PC-9 (cell line): ENCODE results near the gene HDAC2. TPM values are rescaled to one million over a fixed set of nuclear protein-coding genes. Genes with fewer than 3 reads are reported as not detected.

Experiments used
- BruUV-seq: library from RNA; stranded (reverse); fragments of 400-500 nt; replicated peaks from 2 replicates; lab custom pipeline; 2021; lab: Mats Ljungman, UMichigan
- CTCF ChIA-PET: fragments of 300-600 bp; sonication (Branson Sonifier 250); formaldehyde crosslinking; loops from one replicate; lab custom pipeline; 2022; ENCODE audit warnings: antibody characterized with exemption; lab: Charles Lee
- POLR2A ChIA-PET: fragments of 300-600 bp; sonication (Branson Sonifier 250); formaldehyde crosslinking; loops from one replicate; lab custom pipeline; 2022; ENCODE audit warnings: antibody characterized with exemption; ENCODE audit not compliant: unreplicated experiment; lab: Charles Lee
- DNase-seq, 2 experiments: peaks; one replicate each; pipeline versions ENCODE4 v3.0.0 to v3.0.0-alpha.2; 2015 to 2022; ENCODE audit warnings: mixed read lengths in 1 of 2
- H2AFZ ChIP-seq: fragments of 200-600 bp; sonication (generic); 2 replicates; pipeline ENCODE4 v1.8.1; 2017; ENCODE audit warnings: antibody characterized with exemption
- H3F3A ChIP-seq: fragments of 200-600 bp; sonication (generic); 2 replicates; pipeline ENCODE4 v1.8.1; 2017; ENCODE audit warnings: antibody characterized with exemption, mild to moderate bottlenecking, low read depth; ENCODE audit not compliant: insufficient read depth
- H3K27ac ChIP-seq: fragments of 200-600 bp; sonication (generic); 2 replicates; pipeline ENCODE4 v1.6.1; 2016; ENCODE audit warnings: mixed run types
- H3K27me3 ChIP-seq: fragments of 200-600 bp; sonication (generic); 2 replicates; pipeline ENCODE4 v1.6.1; 2016; ENCODE audit warnings: low read depth, mixed run types; ENCODE audit not compliant: insufficient read depth
- H3K36me3 ChIP-seq: fragments of 200-600 bp; sonication (generic); 2 replicates; pipeline ENCODE4 v1.6.1; 2016; ENCODE audit warnings: low read depth, mixed run types
- H3K4me1 ChIP-seq: fragments of 200-600 bp; sonication (generic); replicated peaks from 2 replicates; pipeline ENCODE4 v1.6.1; 2016; ENCODE audit warnings: mixed run types; ENCODE audit not compliant: insufficient read depth
- H3K4me2 ChIP-seq: fragments of 200-600 bp; sonication (generic); 2 replicates; pipeline ENCODE4 v1.6.1; 2017; ENCODE audit warnings: mixed run types
- H3K4me3 ChIP-seq: fragments of 200-600 bp; sonication (generic); 2 replicates; pipeline ENCODE4 v1.6.1; 2016; ENCODE audit warnings: mixed run types
- H3K79me2 ChIP-seq: fragments of 200-600 bp; sonication (generic); 2 replicates; pipeline ENCODE4 v1.6.1; 2017; ENCODE audit warnings: low read depth, mixed run types
- H3K9me2 ChIP-seq: fragments of 200-600 bp; sonication (generic); 2 replicates; pipeline ENCODE4 v1.8.1; 2017; ENCODE audit warnings: mild to moderate bottlenecking; ENCODE audit not compliant: insufficient read depth
- H3K9me3 ChIP-seq: fragments of 200-600 bp; sonication (generic); 2 replicates; pipeline ENCODE4 v1.8.1; 2016; ENCODE audit warnings: low read depth; ENCODE audit not compliant: insufficient read depth
- H4K20me1 ChIP-seq: fragments of 200-600 bp; sonication (generic); 2 replicates; pipeline ENCODE4 v1.8.1; 2017; ENCODE audit not compliant: insufficient read depth
- EZH2 ChIP-seq: fragments of 200-600 bp; sonication (generic); IDR thresholded peaks from 2 replicates; pipeline ENCODE4 v1.8.0; 2017; ENCODE audit warnings: antibody characterized with exemption, low read depth
- intact Hi-C: fragments of 100-400 bp; cut with micrococcal nuclease; formaldehyde crosslinking; loops from one replicate; pipeline ENCODE4 v1.10.0; 2022; ENCODE audit not compliant: unreplicated experiment
- total RNA-seq: library from RNA; stranded (reverse); gene quantifications from 2 replicates; pipeline ENCODE4 v1.2.3, GENCODE V29; 2021
- TF ChIP-seq, protein P1 (sequence below): fragments of 200-600 bp; sonication (generic); conservative IDR thresholded peaks from 2 replicates; pipeline ENCODE4 v1.6.1; 2017; ENCODE audit warnings: mixed run types, antibody characterized with exemption, mild to moderate bottlenecking, moderate library complexity

HDAC2 gene
- total RNA-seq, 1 experiment from 2014 or later, result 131 TPM

- POLR2A ChIA-PET, result no interaction called here
- no peak for DNase-seq
Observed at GRCh38 chr6:113893866-113894265, 77.1 kb downstream of the HDAC2 start.

GRCh38 chr6:113893451-113893850, 77.5 kb downstream of the HDAC2 start:
- Histone ChIP-seq H3K79me2 (no peaks in the 10 kb centered on the region), H3K27me3 (no peaks in the 10 kb centered on the region), H3K9me2 (no peaks in the 10 kb centered on the region), H3K4me3 (no peak overlapping the region), H3K4me2 (no peak overlapping the region), H3K9me3 (peaks cover 16% of the 10 kb centered on the region; the same call in 1 of the 2 replicates), H3K4me1 (peaks cover 5% of the 10 kb centered on the region), H3K36me3 (no peaks in the 10 kb centered on the region), H2AFZ (no peak overlapping the region), H3F3A (no peaks in the 10 kb centered on the region), H3K27ac (no peak overlapping the region), H4K20me1 (no peaks in the 10 kb centered on the region)
- intact Hi-C loops, result no loop called here
- CTCF ChIA-PET, result no interaction called here
- no peak for DNase-seq
- POLR2A ChIA-PET, result no interaction called here
- no peak for TF ChIP-seq EZH2
- TF ChIP-seq, protein P1, sequence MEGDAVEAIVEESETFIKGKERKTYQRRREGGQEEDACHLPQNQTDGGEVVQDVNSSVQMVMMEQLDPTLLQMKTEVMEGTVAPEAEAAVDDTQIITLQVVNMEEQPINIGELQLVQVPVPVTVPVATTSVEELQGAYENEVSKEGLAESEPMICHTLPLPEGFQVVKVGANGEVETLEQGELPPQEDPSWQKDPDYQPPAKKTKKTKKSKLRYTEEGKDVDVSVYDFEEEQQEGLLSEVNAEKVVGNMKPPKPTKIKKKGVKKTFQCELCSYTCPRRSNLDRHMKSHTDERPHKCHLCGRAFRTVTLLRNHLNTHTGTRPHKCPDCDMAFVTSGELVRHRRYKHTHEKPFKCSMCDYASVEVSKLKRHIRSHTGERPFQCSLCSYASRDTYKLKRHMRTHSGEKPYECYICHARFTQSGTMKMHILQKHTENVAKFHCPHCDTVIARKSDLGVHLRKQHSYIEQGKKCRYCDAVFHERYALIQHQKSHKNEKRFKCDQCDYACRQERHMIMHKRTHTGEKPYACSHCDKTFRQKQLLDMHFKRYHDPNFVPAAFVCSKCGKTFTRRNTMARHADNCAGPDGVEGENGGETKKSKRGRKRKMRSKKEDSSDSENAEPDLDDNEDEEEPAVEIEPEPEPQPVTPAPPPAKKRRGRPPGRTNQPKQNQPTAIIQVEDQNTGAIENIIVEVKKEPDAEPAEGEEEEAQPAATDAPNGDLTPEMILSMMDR, result no peak
- no TSS peak for BruUV-seq

More at GRCh38 chr6:113893866-113894265, 77.1 kb downstream of the HDAC2 start:
- BruUV-seq, result no TSS peak
- intact Hi-C loops, result no loop called here
- Histone ChIP-seq H3K4me2 (no peak overlapping the region), H3K9me2 (no peaks in the 10 kb centered on the region), H3K4me1 (peaks cover under 1% of the 10 kb centered on the region), H3K27me3 (no peaks in the 10 kb centered on the region), H3K79me2 (no peaks in the 10 kb centered on the region), H3K9me3 (peaks cover 16% of the 10 kb centered on the region; the same call in 1 of the 2 replicates), H3K36me3 (no peaks in the 10 kb centered on the region), H3K27ac (no peak overlapping the region), H4K20me1 (no peaks in the 10 kb centered on the region), H2AFZ (no peak overlapping the region), H3F3A (no peaks in the 10 kb centered on the region), H3K4me3 (no peak overlapping the region)
- CTCF ChIA-PET, result no interaction called here
- TF ChIP-seq, protein P1, result no peak
- no peak for TF ChIP-seq EZH2

- BruUV-seq, result no TSS peak
Observed at GRCh38 chr6:113888956-113889630, 81.9 kb downstream of the HDAC2 start.

More at GRCh38 chr6:113888956-113889630, 81.9 kb downstream of the HDAC2 start:
- no peak overlapping the region for H3K4me3 ChIP-seq
- H3K9me2 ChIP-seq, result no peaks in the 10 kb centered on the region
- peaks cover 16% of the 10 kb centered on the region; the same call in 1 of the 2 replicates for H3K9me3 ChIP-seq
- CTCF ChIA-PET, result interaction anchor here (0.7 kb wide), 2 partner anchors 1478 to 1717 kb away, joined by 3 to 4 read pairs; no protein-coding TSS in a partner anchor
- H3F3A ChIP-seq, result no peaks in the 10 kb centered on the region
- H3K79me2 ChIP-seq, result no peaks in the 10 kb centered on the region
- TF ChIP-seq, protein P1, result no peak
- no peaks in the 10 kb centered on the region for H3K27me3 ChIP-seq
- H3K4me2 ChIP-seq, result no peak overlapping the region
- intact Hi-C loops, result no loop called here
- POLR2A ChIA-PET, result interaction anchor here (0.6 kb wide), 2 partner anchors 9 to 1070 kb away, joined by 3 to 6 read pairs; no protein-coding TSS in a partner anchor
- no peak overlapping the region for H2AFZ ChIP-seq
- DNase-seq, result no peak
- H4K20me1 ChIP-seq, result no peaks in the 10 kb centered on the region
- no peak overlapping the region for H3K27ac ChIP-seq
- no peaks in the 10 kb centered on the region for H3K36me3 ChIP-seq
- H3K4me1 ChIP-seq, result peaks cover 10% of the 10 kb centered on the region
